Measurements from ENCODE around the gene LAG3.

LAG3 gene

DNA sequence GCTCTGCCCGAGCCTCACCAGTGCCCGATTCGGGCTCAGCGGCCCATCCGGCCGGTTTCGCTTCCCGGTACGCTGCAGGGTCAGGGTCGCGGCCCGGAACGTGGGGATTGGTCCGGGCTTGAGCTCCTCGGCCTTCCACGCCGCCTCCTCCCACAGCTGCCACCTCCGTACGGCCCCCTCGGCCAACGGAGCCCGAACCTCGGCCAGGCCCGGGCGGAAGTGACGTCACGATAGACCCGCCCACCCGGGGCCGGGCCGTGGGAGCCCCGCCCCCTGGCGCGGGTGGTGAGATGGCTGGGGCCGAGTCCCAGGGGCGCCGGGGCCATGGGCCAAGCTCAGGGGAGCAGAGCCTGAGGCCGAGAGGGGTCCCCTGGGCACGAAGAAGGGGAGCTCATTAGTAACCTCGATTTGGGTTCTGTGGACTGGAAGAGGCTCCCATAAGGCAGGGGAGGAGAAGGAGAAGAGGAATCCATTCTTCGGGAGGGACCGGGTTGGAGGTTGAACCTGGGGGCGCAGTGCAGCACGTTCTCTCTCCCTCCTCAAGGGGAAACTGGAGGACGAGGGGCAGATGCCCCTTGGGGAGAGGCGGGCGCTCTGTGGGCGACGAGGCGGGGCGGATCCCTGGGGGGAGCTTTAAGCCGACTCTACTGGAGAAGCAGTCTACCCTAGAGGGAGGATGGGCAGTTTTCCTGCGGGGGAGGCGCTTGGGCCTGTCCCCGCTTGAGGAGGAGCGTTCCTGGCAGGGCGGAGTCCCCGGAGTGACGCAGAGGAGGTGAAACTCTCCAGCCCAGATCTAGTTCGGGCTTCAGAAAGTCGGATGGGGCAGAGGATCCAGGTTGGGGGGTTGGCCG lies 19.2 kb upstream of the LAG3 start, which contains the start of gene MLF2:
Gene MLF2, minus strand, starts transcription at position 221 of the 851 bp plus-strand sequence. CDS start 807 bp downstream, outside the sequence.
- in situ Hi-C loops (cut with MboI; ENCODE audit: low sequenced_read_pairs), result no loop called here

DNA sequence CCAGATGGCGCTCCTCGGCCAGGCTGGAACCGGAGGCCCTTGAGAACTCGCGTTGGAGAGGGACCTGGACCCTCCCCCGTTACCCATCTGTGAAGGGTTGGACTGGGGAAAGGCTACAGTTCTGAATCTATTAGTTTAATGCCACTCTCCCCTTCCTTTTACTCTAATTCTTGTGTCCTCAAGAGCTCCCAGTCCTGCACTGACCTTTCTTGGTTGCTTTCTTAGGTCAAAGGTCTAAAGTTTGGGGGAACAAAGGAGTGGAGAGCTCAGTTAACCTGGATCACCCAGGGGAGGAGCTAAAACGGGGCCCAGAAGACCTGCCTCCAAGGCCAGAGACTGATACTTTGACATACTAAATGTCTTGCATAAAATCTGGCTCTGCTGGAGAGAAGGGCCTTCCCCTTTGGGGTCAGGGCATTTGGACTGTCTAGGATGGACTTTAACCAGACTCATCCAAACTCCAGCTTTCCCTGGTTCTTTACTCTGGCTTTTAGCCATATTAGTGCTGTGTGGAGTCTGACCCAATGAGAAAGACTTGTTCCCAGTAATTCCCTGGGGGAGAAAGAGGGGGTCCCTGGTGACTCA lies 18.5 kb upstream of the LAG3 start:
- in situ Hi-C loops (cut with MboI; ENCODE audit: low sequenced_read_pairs), result no loop called here

DNA sequence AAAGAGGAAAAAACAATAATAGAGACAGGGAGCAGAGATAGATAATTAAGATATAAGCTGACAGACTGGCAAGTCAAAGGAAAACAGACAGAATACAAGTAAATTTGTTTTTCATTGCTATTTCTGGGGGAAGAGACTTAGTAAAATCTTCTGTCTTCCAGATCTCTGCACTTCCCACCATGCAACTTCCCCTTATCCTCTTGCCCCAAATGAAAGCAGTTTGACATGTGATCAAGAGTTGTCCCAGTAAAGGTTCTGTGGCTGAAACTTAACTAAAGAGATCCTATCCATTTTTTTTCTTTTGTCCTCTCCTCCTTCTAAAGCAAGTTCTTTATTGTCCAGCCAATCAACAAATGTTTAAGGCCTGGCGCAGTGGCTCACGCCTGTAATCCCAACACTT lies 17.9 kb upstream of the LAG3 start:
- in situ Hi-C loops (cut with MboI; ENCODE audit: low sequenced_read_pairs), result no loop called here

DNA sequence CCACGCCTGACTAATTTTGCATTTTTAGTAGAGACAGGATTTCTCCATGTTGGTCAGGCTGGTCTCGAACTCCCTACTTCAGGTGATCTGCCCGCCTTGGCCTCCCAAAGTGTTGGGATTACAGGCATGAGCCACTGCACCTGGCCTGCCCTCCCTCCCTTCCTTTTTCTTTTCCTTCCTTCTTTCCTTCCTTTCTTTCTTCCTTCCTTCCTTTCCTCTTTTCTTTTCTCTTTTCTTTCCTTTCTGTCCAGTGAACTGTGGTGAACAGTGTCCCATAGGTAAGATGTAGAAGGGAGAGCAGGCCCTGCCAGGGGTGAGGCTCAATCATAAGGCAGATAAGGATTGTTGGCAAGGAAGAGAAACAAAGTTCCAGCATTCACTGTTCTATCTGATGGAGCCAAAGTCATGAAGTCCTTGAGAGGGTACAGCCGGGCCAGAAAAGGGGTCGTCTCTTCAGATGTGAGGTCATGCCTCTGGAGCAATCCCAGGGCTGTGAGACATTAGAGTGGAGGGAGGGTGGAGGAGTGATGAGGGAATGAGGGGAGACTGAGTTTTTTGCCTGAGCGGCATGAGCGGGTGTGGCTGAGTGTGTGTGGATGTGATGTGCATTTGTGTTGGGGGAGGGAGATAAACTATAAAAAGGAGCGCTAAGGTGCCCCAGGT lies 15.2 kb upstream of the LAG3 start:
- in situ Hi-C loops (cut with MboI; ENCODE audit: low sequenced_read_pairs), result no loop called here

DNA sequence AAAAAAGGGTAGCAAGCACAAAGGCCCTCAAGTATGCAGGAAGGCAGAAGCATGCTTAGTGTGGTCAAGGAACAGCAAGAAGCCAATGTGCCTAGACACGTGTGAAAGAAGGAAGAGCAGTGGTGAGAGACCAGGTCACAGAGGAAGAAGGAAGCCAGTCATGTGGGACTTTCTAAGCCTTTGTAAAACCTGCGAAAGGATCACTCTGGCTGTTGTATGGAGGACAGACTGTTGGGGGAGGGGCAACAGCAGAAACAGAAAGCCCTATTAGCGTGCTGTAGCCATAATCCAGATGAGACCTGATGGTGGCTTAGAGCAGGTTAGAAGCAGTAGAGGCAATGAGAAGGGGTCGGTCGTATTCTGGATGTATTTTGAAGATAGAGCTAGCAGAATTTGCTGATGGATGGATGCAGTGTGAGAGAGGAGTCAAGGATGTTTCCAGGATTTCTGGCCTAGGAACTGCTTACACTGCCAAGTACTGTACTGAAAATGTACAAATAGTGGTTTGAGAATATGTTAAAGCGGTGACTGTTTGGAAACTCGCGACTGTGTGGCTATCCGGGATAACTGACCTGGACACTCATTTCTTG lies 13.7 kb upstream of the LAG3 start:
- in situ Hi-C loops (cut with MboI; ENCODE audit: low sequenced_read_pairs), result no loop called here

DNA sequence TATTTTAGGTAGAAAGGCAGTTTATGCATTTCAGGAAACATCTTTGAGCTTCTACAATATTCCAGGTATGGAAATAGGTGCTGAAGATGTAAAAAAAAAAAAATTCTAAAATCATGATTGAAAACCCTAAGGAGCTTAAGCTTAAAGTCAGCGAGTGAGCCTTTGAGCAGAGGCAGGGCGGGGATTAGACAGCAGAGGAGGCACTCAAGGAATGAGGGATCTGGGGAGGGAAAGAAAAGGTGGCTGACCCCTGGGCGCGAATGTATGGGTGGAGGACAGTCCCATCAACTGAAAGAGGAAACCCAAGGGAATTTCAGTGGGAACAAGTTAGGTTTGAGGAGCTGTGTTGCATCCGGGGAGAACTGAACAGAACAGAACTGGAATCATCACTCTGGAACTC lies 12.6 kb upstream of the LAG3 start:
- in situ Hi-C loops (cut with MboI; ENCODE audit: low sequenced_read_pairs), result no loop called here

DNA sequence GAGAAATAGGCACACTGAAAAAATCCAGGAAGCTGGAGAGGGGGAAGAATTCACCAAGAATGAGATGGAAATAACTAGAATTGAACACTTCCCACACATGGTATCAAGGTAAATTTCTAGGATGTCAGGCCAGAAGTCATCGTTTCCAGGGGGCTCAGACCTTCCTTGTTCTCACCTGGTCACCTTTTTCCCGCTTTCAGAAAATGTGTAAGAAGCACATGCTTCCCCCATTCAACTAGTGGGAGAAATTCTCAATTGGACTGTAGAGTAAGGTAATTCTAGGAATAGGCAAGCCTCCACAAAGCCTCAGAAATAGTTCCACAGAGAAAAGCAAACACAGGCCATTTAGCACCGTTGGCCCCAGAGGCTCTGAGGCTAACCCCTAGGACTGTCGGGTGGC lies 8.9 kb upstream of the LAG3 start:
- in situ Hi-C loops (cut with MboI; ENCODE audit: low sequenced_read_pairs), result no loop called here

DNA sequence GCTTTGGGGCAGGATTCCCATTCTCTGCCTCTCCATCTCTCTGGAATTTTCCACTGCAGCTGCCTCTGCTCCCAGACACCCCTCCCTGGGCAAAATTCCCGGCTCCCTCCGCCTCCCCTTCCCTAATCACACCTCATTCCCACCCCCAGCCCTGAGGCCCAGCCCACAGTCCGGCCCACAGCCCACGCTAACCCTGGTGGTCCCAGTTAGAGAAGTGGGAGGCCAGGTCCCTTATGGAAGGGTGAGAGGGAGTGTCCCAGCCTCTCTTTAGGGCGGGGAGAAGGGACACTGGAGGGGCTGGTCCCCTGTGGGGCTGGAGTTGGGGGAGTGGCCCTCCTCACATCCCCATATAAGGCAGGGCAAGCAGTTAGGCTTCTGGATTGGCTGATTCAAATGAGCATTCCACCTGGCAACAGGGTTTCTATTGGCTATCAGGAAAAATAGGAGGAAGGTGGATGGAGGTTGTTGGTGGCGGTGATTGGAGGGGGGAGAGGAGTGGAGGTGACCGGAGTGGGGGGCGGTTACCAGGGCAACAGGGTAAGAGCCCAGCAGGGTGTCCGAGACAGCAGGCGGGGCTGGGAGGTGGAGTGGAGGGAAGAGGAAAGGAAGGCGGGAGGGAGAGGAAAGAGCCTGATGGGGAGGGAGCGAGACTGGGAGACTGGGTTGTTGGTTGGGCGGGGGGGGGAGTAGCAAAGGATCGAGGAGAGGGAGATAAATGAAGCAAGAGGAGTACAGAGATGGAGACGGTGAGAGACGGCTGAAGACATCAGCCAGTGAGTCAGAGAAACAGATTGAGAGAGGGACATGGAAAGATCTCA lies 8.1 kb upstream of the LAG3 start:
- in situ Hi-C loops (cut with MboI; ENCODE audit: low sequenced_read_pairs), result no loop called here

DNA sequence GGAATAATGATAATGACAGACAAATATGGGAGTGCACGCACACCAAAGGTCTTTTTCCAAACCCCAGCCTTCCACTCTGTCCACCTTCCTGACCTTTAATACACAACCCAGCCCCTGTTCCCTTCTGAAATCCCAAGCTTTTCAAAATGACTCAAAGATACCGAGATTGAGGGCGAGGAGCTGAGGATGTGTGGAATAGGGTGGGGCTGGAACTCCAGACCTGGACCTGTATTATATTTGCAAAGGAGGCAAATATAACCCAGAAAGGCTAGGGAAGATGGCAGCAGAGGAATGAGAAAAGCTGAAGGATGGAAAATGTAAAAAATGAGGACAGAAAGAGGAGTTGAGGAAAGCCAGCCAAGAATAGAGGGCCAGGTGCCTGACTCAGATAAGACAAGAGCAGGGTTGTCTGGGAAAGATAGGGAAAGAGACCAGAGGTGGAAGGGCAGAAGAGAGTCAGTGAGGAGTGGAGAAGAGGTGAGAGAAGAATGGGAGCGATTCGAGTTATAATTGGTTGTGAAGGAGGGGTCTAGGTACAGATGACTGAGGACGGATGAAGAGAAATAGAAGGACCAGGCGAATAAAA lies 7.2 kb upstream of the LAG3 start:
- in situ Hi-C loops (cut with MboI; ENCODE audit: low sequenced_read_pairs), result no loop called here

DNA sequence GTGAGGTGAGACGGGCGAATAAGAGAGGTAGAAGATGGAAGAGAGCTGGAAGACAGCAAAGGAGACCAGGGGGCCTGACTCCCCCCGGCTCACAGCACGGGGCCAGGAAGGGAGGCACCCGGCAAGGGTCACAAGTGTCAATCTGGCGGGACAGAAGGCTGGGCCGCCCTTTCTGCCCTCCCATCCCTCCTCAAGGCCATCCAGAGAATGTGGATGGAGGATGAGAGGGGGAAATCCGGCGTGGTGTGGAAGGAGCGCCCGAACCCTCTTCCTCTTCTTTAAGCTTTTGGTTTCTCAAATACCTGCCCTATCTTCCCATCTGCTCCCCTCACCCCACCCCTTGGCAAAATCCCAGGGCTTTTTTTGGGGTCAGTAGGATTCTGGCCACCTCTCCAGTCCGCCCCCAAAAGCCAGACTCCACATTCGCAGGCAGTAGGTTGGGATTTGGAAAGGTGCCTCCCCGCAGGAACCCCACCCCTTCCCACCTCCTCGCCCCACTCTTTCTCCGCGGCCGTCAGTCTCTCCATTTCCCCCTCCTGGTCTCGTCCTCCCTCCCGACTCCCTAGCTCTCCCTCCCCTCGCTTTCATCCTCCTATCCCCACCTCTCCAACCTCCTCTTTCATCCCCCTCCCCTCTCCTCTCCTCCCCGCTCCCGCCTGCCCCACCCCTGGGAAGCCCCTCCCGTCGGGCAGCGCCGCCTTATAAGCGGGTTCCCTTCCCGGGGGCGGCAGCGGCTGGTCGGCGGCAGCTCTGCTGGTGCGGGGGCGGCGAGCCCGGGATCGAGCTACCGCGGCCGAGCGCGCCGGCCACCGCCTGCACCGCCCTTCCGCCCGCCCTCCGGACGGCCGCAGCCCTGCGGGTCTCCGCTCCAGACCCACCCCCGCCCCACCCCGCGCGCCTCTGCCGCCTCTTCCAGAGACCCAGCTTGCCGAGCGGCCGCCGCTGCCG lies 6.4 kb upstream of the LAG3 start, which contains the start of gene PTMS:
Gene PTMS, plus strand, starts transcription at position 730 of the 948 bp plus-strand sequence. CDS start 343 bp downstream, outside the sequence.
- in situ Hi-C loops (cut with MboI; ENCODE audit: low sequenced_read_pairs), result no loop called here

DNA sequence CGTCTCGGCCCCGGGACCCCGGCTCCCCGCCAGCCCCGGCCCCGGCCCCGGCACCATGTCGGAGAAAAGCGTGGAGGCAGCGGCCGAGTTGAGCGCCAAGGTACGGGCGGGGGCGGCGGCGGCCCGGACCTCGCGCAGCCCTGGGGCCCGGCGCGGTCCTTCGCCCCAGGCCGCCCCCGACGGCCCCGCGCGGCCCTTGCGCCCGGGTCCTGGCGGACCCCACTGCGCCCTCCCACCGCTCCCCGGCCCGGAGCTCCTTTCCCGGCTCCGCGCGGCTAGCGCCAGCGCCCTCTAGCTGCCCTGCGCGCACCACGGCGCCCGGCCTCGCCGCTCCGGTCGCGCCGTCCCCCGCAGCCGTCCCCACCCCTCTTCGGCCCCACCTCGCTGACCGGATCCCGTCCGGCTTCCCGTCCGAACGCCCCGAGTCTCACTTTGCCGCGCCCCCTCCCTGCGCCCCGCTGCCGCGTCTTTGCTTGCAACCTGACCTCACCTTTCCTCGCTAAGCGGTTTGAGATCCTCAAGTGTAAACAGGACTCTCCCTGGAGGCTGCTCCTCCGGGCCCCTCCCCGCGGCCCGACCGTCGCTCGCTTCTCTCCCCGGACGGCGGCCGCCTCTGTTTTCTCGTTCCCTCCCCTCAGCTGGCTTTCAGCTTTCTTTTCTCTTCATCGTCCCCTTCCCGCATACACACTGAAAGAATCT lies 5.5 kb upstream of the LAG3 start:
- in situ Hi-C loops (cut with MboI; ENCODE audit: low sequenced_read_pairs), result no loop called here

DNA sequence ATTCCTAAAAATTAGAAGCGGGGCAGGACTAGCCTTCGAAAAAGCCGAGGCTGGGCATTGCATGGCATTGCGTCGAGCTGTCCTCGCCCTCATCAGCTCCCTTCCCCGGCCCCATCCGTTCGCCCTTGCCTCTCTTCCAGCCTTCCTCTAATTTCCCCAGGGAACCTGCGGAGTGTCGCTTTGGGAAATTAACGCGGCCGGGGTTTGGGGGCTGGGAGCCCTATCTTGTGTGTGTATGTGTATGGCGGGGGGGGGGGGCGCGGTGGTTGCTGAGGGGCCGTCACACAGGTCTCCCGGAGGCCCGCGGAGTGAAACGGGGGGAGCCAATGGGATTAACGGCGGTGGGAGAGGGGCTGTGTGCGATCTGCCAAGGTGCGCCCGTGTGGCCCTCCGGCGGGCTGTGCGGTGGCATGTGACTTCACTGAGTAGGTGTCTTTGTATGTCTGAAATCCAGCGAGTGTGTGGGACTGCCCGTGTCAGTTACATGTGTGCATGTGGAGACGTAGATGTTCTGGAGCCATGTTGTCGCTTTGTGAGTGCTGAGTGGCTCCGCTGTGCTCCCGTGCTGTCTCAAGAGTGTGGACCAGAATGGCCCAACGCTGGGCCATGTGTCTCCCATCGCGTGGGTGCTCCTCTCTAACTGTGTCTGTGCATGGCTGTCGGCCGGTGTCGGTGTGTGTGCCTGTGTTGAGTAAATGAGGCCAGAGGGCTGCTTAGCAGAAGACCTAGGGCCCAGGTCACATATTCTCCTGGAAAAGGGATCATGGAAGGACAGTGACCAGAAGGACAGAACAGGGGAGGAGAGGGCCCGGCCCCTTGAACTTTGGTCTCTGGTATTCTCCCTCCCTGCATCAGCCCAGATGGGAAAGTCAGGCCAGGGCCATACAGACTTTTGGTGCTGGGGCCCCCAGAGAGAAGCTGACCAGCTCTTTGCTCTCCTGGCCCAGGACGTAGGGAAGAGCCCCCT lies 4.7 kb upstream of the LAG3 start:
- in situ Hi-C loops (cut with MboI; ENCODE audit: low sequenced_read_pairs), result no loop called here

DNA sequence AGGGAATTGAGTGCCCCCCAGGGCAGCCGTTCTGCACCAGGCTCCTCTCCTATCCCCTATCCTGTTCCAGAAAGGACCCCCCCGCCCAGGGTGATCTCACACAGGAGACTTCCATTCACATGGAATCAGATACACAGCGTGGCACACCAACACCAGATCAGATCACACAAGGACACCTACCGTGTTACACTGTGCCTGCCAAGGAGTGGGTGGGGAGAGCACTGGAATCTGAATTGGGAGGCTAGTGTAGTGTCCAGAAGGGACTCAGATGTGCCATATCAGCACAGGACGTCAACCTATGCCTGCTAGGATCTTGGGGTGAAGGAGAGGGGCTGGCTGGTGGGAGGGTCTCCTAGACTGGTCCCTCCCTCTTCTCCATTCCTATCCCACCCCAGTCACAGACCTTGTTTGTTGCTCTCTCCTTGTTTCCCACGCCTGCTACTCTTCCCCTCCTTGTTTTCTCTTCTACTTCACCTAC lies 3.8 kb upstream of the LAG3 start:
- in situ Hi-C loops (cut with MboI; ENCODE audit: low sequenced_read_pairs), result no loop called here

DNA sequence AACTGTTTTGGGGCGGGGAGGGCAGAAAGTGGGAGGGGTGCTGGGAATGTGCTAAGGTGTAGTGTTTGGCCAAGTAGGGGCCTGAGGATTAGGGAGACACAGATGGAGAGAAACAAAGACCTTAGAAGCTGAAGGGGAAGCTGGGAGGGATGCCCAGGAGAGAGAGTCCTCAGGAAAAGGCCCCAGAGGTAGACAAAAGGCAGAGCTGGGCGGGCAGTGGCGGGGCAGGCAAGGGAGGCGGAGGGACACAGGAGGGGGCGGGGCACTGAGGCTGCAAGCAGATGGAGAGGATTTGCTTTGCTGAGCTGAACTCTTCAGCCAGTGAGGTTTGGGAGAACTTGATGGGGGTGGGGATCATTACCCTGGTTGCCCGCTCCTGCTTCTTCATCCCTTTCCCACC lies 3.3 kb upstream of the LAG3 start:
- in situ Hi-C loops (cut with MboI; ENCODE audit: low sequenced_read_pairs), result no loop called here

DNA sequence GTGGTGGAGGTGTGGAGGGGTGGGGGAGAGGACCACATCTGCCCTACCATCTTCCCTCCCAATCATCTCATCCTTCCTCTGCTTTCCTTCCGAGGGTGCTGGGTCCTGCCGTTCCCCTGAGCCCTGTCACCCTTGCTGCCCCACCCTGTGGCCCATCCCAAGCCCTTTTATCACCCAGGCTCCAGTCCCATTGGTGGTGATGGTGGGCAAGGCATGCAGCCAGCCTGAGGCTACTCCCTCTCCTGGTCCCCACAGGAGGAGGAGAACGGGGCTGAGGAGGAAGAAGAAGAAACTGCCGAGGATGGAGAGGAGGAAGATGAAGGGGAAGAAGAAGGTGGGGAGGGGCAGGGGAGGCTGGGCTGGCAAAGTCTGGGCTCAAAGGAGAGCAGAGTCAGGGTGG lies 2.7 kb upstream of the LAG3 start:
- in situ Hi-C loops (cut with MboI; ENCODE audit: low sequenced_read_pairs), result no loop called here

DNA sequence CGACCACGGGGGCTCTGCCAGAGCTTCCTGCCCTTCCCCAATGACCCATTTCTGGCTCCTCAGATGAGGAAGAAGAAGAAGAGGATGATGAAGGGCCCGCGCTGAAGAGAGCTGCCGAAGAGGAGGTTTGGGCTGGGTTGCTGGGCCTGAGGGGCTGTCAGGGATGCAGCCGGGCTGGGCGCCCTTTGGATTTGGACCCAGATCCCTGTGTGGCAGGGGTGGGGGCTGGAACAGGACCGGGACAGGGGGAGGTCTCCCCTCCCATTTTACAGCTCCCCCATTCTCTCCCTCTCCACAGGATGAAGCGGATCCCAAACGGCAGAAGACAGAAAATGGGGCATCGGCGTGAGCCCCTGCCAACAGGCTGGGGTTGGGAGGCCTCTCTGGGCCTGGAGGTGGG lies 2.2 kb upstream of the LAG3 start:
- in situ Hi-C loops (cut with MboI; ENCODE audit: low sequenced_read_pairs), result no loop called here

DNA sequence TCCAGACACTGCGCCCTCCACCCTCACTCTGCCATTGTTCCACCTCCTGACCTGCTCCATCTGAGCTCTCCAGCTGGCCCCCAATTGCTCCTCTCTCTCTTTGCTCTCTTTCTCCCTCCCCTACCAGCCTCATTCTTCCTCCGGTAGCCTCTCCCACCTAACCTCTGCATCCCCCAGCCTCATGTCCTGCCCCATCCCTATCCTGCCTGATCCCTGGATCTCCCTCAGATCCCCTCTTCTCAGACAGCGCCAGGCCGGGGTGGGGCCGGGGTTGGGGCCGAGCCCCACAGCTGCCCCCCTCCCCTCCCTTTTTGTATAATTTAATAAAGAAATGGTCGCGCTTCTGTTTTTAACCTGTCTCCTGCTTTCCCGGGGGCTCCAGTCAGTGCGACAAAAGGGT lies 1.7 kb upstream of the LAG3 start:
- in situ Hi-C loops (cut with MboI; ENCODE audit: low sequenced_read_pairs), result no loop called here

Measured in HL-60/S4 treated with retinoic acid at 250 ng/mL for 4 days and 3 days (cell line).